NCI-H524 treated with DMSO at 0.1 percent for 48 hours (cell line): ENCODE results near the gene MAPK8.

Source experiments
- DNase-seq: peaks from one replicate; lab custom pipeline; 2025; lab: John Stamatoyannopoulos, UW

The MAPK8 gene

DNA sequence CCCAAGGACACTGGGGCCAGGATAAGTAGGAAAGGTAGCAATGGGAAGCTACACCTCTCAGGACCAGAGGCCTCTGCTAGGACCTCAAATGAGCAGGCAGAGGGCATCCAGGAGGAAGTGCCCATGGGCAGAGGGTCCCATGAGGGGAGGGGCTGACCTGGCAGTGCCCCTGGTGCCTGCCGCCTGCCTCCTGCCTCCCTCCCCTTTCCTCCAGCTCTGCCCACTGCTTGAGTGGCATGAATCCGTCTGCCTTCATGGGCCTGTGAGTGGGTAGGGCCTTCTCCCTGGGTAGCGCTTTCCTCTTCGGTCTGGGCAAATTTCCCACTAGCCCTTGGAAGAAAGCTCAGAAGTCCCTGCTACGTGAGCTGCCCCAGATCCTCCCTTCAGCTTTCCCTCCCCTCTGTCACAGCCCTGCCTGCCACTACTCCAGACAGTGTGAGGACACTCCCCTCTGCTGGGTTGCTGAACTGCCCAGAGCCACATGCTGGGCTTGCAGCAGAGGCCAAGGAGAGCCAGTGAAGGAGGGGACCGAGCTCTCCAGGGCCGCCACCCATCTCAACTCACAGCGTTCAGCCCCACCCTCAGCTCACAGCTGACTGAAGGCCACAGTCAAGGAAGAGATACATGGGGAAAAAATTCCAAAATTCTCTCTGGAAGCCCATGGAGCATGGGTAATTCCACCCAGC lies 157.0 kb downstream of the MAPK8 start:
- DNase-seq = no peak

DNA sequence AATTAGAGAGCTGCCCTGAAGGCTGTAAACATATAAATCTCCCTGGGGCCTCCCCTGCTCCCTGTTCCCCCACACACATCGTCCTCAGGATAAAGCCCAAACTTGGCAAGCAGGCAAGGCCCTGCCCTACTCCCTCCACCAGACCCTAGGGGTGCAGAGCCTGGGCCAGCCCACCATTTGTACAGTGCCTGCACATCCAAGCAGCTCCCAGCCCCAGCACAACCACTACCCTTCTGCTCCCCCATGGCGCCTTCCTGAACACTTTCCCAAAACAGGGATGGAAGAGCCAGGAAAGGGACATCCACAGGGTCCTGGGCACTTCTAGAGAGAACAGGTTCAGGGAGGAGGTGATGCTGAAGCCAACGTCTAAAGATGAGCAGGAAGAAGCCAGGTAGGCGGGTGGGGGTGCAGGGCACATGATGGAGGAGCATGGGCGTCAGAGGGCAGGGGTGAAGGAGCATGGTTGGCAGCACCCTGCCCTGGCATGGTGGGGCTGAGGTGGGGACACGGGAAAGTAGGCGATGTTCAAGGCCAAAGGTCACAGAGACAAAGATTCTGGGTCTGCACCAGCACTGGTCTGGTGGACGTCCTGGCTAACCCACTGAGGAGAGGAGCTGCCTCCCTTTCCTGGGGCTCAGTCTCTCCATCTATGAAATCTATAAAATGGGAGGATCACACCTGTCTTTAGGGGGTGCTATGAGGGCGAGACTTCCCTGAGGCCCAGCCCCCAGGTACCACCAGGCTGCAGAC lies 157.8 kb downstream of the MAPK8 start:
- no peak for DNase-seq

DNA sequence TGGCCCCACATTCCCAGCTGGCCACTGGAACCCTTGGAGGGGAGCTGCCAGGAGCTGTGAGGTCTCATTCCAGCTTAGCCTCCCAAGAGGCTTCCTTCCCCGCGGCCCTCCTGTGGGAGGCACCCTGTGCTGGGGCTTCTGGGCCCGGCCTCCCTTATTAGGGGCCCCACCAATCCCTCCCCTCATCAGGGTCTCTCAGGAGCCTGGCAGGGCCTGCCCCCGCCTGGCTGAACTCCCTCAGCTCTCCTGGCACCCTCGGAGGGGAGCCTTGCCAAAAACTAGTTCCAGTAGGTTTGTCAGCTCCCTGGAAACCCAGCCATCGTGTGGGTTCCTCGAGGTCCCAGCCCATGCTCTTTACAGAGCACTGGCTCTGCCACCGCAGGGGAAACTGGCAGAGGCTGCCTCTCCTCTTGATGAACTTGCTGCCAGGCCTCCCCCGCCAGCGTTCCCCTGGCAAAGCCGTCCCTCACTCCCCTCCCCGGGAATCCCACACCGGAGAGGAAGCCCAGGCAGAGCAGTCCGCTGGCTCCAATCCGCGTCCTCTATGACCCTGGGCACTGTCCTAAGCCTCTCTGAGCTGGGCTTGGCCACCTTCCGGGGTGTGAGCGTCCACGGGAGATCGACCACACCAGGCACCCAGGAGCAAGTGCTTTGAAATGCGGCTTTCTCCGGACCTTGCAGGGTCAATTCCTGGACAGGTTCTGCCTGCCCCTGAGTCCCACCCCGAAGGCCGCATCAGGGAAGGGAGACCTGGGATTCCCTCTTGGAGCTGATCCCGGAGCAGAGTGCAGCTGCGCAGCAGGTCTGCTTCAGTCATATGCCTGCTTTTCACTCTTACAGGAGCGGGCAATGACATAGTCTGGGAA lies 158.6 kb downstream of the MAPK8 start:
- DNase-seq = no peak

DNA sequence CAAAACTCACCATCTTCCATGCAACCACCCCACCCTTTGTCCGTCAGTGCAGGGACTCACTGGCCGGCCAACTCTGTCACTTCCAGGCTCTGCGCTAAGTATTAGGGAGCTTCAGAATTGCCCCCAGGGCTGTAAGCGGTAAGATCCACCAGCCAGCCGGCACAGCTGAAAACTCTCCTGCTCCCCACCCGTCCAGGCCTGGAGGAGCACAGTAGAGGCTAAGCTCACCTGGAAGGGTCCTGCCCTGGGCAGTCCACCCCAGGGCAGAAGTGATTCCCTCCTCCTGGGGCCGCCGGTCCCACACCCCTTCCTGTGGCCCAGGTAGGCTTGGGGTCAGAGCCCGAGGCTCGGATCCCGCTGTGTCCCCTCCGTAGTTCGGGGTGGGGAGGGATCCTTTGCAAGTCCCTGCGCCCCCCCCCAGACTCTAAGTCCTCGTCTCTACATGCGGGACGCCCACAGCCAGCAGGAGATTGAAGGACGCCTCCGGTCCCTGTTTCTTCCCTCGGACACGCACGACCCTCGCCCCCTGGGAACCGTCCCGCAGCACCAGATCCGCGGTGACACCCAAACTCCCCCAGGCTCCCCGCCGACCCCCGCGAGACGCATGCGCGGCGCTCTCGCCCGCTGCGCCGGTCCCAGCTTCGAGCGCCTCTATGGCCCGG lies 159.5 kb downstream of the MAPK8 start:
- DNase-seq = no peak

DNA sequence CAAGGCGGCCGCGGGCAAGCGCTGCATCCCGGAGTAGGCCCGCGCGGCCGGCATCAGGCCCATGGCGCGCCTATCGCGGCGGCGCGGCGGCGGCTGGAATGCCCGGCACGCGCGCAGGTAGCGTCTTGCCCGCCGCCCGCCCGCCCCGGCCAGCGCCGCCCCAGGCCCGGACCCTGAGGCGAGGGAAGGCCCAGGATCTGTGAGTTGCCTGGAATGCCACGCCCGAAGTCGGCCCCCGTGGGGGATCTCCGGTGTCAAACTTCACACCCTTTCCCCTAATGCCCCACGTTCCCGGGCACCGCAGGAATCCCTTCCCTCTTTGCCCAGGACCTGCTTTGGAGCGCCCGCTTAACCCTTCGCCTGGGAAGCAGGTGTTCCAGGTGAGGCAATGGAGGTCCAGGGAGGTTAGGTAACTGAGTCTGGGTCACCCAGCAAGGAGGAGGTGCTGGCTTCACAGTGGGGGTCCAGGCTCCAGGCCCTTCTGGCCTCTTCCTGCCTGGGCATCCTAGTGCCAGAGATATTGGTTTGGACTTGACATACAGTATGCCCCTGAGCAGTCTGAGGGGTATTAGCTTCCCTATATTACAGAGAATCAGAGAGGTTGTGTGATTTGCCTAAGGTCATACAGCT lies 160.2 kb downstream of the MAPK8 start:
- no peak for DNase-seq

DNA sequence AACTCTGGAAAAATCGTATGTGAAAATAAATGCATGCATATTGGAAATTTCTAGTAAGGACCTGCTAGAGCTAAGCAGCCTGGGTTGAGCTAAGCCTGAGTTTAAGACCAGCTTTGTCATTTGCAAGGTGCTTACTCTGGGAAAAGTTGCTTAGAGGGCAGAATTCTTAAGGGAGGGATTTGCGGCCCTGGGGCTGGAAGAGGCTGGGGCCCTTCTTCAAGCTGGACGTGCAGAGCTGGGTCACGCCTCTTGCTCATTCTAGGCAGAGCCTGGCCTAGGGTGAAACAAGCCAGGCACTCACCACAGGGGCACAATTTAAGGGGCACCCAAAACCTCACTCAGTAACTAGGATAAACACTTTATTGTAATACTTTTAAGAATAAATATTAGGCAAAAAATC lies 161.2 kb downstream of the MAPK8 start:
- DNase-seq = no peak

DNA sequence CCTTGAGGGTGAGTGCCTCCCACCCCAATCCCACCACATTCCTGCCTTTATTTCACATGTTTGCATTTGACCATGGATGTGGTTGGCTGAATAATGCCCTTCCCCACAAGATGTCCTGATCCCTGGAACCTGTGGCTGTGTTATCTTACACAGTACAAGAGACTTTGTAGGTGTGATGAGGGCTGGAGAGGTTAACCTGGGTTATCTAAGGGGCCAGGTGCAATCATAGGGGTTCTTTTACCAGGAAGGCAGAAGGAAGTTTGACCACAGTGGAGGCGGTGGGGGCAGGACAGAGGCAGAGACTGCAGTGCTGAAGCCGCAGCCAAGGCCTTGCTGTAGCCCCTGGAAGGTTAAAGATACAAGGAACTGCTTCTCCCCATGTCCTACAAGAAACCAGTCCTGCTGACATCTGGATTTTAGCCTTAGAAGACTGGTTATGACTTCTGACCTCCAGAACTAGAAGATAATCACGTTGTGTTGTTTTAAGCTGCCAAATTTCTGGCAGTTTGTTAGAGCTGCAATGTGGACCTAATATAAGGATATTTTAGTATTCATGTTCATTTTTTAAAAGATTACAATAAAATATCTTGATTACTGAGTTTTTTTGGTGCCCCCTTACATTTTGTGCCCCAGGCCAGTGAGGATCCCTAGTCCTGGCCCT lies 161.8 kb downstream of the MAPK8 start:
- no peak for DNase-seq

DNA sequence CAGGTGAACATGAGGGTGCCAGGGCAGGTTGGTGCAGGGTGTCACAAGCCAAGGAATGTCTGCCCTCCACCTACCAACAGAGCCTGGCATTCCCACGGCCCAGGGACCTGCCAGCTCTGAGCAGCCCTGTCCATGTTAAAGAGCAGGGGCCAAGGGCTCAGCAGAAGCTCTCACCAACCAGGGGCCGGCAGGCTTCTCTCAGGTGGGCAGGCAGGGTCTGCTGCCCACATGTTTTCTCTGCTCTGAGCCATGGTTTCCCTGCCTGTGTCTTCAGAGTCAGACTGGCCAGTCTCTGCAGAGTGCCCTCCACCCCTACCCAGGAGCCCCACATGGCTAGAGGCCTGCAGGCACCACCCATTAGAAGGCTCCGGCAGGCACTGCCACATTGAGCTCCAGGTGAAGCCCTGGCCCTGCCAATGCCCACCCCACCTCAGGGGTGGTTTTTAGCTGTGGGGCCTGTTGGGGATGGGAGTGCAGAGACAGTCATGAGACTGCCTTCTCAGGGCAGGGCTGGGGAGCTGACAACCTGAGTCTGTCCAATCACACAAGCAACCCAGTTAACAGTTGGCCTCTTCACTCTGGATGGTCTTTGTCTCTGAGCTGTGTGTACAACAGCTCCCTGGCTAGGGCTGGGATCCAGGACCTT lies 162.5 kb downstream of the MAPK8 start:
- DNase-seq = no peak

DNA sequence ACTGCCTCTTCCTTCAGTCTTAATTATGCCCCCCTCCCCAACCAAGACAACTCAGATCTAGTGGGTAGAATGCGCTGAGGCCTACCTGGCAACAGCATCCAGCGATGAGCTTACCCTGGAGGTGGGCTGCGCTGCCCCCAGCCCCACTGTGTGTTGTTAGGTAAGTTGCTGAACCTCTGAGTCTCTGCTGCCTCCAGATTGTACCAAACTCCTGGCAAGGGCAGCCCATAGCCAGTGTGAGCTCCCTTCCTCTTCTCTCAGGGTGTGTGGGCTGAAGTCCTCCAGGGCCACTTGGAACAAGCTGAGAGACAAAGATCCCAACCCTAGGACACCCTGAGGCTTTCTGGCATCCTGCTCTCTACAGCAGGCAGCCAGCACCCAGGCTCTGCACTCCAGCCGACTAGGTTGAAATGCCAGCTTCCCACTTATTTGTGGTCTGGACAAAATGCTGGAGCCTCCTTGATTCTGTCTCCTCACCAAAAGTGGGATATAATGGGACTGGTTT lies 163.1 kb downstream of the MAPK8 start:
- no peak for DNase-seq

DNA sequence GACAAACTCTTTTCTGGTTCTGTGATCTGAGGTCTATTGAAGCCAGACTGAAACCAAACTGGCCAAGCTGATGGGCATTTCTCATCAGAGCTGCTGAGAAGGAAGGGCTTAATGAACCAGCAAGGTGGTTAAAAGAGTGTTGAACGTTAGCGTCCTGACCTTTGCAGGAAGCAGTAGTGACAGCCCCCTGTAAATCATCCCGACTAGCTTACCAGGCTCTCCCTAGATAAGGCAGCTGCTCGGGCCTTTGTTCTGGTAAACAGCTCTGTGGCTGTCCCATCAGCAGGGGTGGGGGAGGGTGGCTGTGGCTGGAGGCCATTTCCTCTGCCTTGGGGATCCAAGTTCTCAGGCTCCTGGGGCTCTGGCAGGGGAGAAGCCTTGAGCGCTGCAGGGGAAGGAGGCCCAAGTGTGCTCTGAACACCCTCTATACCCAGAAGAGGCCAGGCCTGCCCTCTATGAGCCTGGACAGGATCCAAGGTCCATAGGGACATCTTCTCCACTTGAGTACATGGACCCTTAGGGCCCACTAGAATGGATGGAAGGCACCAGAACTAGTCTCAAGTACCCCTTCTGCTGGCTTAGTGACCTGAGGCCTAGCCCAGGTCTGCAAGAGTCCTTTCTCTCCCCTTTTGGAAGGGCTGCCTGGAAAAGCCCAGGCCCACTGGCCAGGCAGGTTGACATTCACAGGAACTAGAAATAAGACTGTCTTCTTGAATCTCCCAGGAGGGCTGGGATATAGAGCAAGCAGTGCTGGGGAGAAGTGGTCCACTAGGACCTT lies 163.8 kb downstream of the MAPK8 start:
- no peak for DNase-seq

DNA sequence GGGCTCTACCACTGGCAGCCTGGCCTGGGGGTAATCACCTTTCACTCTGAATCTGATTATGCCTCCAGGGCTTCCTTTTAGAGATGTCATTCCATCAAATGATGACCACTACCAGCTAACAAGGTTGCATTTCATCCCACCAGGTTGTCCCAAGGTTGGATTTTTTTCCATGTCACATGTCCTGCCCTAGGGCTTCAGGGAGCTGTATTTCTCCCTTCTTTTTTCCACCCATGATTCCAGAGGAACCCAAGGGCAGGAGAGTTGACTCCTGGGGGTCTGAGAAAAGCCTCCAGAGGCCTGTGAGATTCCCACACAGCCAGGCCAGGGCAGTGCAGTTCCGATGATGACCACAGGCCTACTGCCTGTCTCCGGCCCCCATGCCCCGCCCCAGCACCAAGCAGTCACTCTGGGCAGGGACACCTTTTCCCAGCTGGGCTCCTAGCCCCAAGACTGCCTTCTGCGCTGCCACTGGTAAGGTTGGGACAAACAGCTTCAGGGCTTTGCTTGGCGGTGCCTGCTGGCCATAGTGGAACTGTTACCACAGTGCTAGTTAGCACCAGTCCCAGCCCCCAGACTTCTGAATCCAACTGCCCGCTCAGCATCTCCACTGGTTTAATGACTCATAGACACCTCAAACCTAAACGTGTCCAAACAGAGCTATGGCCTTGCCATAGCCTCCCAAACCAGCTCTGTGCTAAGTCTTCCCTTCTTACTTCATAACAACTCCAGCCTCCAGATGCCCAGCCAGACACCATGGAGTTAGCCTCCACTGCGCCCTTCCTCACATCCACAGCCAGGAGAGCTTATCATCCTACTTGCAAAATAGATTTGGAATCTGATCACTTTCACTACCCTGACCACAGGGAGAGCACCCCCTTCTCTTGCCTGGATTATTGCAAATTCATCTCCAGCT lies 164.7 kb downstream of the MAPK8 start:
- DNase-seq = no peak

DNA sequence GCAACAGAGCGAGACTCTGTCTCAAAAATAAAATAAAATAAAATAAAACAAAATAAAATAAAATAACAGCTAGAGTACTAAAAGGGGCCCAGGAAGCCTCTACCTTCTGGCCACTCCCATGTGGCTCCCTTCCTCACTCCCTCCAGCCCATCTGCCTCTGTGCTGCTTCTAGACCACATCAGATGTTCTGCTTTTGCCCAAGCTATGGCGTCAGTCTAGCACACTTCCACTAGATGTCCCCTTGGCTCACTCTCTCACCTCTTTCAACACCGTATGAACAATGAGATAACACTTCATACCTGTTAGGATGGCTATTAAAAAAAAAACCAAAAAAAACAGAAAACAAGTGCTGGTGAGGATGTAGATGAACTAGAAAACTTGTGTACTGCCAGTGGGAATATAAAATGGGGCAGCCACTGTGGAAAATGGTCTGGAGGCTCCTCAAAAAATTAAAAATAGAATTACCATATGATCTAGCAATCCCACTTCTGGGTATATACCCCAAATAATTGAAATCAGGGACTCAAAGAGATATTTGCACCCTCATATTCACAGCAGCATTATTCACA lies 166.1 kb downstream of the MAPK8 start:
- DNase-seq = no peak

DNA sequence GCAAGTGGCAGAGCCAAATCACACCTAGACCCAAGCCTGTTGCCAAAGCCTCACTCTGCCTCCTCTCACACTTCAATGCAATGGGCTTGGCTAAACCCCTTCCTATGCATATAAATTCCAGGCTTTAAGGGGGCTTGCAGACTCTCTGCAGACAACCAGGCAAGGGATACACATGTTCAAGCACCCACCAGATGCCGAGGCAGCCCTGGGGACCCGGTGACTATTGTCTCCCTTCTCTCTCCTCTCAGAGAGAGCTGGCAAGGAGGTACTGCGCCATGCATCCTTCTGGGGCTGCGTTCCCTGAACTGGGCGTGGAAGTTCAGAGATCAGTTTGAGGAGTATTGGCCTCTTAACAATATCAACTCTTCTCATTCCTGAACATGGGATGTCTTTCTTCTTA lies 167.2 kb downstream of the MAPK8 start:
- no peak for DNase-seq

DNA sequence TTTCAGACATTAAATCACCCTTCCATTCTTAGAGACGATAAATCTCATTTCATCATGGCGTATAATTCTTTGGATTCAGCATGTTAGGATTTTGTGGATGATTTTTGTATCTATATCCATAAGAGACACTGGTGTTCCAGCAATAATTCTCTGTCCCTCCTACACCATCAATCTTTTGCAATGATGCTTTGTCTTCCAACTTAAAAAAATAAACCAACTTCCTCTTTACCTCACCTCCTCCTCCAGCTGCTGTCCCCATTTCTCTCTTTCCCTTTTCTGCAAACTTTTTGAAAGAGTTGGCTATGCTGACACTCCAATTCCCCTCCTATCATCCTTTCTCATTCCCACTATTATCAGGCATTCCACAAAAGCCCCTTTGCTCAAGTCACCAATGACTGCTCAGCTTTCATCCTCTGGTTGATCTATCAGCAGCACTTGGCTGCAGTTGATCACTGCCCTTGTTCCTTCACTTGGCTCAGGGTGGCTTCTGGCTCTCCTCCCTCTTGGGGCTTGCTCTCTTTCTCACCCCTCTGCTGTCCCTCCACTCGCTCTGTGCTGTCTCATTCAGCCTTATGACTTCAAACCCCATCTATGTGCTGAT lies 168.4 kb downstream of the MAPK8 start:
- no peak for DNase-seq

DNA sequence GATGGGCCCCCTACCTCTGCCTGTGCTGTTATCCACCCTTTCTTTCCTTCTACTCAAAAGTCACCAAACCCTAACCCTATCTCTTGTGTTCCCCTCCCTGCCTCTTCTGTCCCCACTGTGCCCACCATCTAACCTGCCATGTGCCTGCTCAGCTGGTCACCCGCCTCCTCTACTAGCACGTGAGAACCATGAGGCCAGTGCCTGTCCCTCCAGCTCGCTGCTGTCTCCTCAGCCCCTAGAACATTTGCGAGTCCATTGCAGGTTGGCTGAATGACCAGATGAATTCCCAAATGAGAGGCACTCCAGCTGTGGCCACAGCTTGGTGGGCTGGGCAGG lies 169.4 kb downstream of the MAPK8 start:
- no peak for DNase-seq

DNA sequence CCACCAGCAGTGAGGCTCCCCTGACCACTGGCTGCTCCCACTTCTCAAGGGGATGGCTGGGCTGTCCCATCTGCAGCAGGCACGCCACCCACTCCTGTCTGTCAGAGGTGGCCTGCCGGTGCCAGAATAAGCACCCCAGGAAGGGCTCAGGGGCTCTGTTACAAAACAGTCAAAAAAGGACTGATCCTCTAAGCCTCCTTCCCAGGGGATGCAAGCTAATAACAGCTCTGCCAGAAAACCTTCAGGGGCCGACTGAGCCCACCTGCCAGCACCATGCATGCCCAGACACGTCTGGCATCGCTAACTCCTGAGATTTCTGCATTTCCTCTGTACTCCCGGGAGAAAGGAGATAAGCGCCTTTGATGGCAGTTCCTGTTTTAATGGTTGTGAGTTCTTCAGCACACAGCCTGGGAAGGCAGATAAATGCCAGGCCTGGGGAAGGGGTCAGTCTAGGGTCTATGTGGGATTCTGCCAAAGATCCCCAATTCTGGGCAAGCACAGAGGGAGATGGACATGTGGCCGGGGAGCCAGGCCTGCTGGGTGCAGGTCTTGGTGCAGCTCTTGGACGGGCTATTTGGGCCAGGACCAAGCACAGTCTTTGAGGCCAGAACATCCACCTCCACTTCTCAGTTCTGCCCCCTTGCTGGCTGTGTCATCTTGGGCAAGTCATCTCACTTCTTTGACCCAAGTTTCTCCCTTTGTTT lies 170.0 kb downstream of the MAPK8 start:
- peak; percentile 19 for DNase-seq

DNA sequence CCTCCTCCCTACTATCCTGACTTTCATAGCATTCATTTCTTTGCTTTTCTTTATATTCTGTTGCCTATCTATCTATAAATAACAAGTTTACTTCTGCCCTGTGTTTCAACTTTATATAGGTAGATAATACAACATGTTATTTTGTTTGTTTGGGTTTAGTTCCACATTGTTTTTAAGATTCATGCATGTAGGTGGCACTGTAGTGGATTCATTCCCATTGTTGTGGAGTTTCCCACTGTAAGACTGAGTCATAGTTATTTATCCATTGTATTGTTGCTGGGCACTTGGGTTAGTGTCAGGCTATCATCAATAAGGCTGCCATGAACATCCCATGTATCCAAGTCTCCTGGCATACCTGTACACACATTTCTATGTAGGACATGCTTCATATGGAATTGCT lies 170.7 kb downstream of the MAPK8 start:
- DNase-seq = no peak
